ENCODE results near the gene PRKCQ. TPM values are rescaled to one million over a fixed set of nuclear protein-coding genes. Genes with fewer than 3 reads are reported as not detected.

PRKCQ gene
- total RNA-seq, 2 donors from 2014 or later = 0.41 to 0.42 TPM

DNA sequence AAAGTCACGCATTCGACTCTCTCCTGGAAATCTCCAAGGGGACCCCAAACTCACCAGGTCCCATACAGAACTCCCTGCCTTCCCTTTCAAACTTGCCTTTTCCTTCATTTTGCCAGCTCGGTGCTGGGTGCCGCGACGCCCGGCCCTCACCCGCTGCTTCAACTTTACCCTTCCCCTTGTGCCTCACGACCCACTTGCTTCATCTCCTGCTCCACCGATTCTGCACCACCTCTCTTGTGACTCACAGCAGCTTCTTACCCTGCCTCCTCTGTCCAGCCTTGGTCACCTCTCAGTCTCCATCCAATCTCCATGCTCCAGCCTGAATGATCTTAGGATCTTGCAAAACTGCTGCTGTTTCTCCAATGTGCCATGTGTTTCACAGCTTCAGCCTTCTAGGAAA is 59.9 kb downstream of the PRKCQ start:
- Histone ChIP-seq H3K9me3 (no peaks in the 10 kb centered on the region), H3K36me3 (no peaks in the 10 kb centered on the region), H3K27me3 (replicated peaks; ENCODE audit: insufficient read depth) (no peaks in the 10 kb centered on the region), H3K4me1 (ENCODE audit: control insufficient read depth in 1 of 2, low read depth in 2 of 2) (no peaks in the 10 kb centered on the region), H3K27ac (no peak overlapping the region), H3K4me3 (no peak overlapping the region)
- TF ChIP-seq, protein P1, sequence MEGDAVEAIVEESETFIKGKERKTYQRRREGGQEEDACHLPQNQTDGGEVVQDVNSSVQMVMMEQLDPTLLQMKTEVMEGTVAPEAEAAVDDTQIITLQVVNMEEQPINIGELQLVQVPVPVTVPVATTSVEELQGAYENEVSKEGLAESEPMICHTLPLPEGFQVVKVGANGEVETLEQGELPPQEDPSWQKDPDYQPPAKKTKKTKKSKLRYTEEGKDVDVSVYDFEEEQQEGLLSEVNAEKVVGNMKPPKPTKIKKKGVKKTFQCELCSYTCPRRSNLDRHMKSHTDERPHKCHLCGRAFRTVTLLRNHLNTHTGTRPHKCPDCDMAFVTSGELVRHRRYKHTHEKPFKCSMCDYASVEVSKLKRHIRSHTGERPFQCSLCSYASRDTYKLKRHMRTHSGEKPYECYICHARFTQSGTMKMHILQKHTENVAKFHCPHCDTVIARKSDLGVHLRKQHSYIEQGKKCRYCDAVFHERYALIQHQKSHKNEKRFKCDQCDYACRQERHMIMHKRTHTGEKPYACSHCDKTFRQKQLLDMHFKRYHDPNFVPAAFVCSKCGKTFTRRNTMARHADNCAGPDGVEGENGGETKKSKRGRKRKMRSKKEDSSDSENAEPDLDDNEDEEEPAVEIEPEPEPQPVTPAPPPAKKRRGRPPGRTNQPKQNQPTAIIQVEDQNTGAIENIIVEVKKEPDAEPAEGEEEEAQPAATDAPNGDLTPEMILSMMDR (IDR thresholded peaks at IDR 0.05) = no peak
- no peak for ATAC-seq (ENCODE audit: insufficient number of reproducible peaks, low FRiP score, low read depth)
- no peak for DNase-seq (ENCODE audit: low spot score)

DNA sequence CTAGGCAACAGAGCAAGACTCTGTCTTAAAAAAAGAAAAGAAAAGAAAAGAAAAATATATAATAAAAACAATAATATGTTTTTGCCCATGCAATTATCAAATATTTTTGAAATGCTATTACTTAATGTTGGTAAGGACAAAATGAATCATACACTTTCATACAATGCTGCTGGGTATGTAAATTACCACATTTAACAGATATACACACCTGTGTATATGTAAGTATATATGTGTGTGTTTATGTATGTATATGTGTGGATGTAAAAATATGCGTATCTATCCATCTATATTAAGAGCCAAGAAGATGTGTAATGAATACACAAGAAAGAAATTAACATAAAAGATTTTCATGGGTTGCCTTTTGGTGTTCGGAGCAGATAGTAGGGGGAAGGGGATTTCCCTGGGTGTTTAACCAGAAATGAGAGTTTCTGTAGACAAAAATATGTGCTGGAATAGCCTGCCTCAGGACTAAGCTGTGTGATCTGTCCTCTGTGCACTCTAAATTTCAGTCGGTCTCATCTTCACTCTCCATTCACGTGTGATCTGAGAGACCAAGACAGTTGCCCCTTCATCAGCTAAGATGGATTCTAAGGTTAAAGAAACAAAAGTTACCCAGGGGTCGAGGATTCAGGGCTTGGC is 61.2 kb downstream of the PRKCQ start:
- Histone ChIP-seq H3K9me3 (no peaks in the 10 kb centered on the region), H3K27ac (no peak overlapping the region), H3K4me1 (ENCODE audit: control insufficient read depth in 1 of 2, low read depth in 2 of 2) (no peaks in the 10 kb centered on the region), H3K27me3 (replicated peaks; ENCODE audit: insufficient read depth) (no peaks in the 10 kb centered on the region), H3K36me3 (no peaks in the 10 kb centered on the region), H3K4me3 (no peak overlapping the region)
- ATAC-seq (ENCODE audit: insufficient number of reproducible peaks, low FRiP score, low read depth) = no peak
- TF ChIP-seq, protein P1 (IDR thresholded peaks at IDR 0.05) = no peak
- no peak for DNase-seq (ENCODE audit: low spot score)

DNA sequence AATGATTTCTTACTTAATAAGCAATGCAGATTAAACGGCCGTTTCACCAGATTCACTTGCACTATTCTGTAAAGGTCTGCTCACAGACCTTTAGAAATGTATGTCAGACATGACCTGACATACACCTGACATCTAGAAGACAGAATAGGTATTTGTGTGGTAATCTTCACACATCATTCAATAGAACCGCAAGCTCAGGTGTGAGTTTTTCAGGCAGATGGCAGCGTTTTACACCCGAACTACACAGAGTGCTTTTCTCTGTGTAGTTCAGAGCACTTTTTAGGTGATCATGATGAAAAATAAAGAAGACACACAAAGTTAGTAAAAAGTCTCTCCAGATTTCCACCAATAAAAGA is 63.2 kb downstream of the PRKCQ start:
- Histone ChIP-seq H3K9me3 (no peaks in the 10 kb centered on the region), H3K36me3 (no peaks in the 10 kb centered on the region), H3K27me3 (replicated peaks; ENCODE audit: insufficient read depth) (no peaks in the 10 kb centered on the region), H3K4me3 (no peak overlapping the region), H3K27ac (no peak overlapping the region), H3K4me1 (ENCODE audit: control insufficient read depth in 1 of 2, low read depth in 2 of 2) (no peaks in the 10 kb centered on the region)
- ATAC-seq (ENCODE audit: insufficient number of reproducible peaks, low FRiP score, low read depth) = no peak
- no peak for DNase-seq (ENCODE audit: low spot score)
- TF ChIP-seq, protein P1 (IDR thresholded peaks at IDR 0.05) = no peak

DNA sequence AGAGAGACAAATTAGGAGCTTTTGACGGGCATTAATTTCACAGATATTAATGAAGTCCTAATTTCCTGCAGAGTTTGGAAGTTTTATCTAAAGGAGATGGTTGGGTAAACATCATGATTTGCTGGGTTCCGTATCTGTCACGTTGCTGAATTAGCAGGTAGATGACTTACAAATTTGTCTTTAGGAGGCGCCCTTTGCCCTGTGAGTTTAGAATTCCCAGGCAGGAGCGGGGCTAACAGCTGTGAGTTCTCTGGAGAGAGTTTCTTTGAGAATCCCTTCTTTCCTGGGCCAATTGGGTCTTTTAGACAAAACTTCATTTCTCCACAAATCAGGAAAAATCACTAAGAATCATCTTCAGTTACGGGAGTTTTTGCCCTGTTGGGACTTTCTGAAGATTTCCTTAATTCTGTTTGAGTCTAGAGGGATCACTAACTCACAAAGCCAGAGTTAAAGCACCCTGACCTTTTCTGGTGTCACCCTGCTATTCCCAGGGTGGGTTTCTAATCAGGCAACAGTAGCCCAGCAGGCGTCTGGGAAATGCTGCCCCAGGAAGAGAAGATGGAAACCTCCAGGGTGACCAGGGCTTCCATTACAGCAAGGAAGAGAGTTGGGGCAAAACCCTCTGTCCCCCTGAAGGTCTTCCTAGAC is 63.7 kb downstream of the PRKCQ start:
- ATAC-seq (ENCODE audit: insufficient number of reproducible peaks, low FRiP score, low read depth) = no peak
- Histone ChIP-seq H3K9me3 (no peaks in the 10 kb centered on the region), H3K27ac (no peak overlapping the region), H3K36me3 (no peaks in the 10 kb centered on the region), H3K4me3 (no peak overlapping the region), H3K4me1 (ENCODE audit: control insufficient read depth in 1 of 2, low read depth in 2 of 2) (no peaks in the 10 kb centered on the region), H3K27me3 (replicated peaks; ENCODE audit: insufficient read depth) (no peaks in the 10 kb centered on the region)
- no peak for DNase-seq (ENCODE audit: low spot score)
- TF ChIP-seq, protein P1 (IDR thresholded peaks at IDR 0.05) = no peak

DNA sequence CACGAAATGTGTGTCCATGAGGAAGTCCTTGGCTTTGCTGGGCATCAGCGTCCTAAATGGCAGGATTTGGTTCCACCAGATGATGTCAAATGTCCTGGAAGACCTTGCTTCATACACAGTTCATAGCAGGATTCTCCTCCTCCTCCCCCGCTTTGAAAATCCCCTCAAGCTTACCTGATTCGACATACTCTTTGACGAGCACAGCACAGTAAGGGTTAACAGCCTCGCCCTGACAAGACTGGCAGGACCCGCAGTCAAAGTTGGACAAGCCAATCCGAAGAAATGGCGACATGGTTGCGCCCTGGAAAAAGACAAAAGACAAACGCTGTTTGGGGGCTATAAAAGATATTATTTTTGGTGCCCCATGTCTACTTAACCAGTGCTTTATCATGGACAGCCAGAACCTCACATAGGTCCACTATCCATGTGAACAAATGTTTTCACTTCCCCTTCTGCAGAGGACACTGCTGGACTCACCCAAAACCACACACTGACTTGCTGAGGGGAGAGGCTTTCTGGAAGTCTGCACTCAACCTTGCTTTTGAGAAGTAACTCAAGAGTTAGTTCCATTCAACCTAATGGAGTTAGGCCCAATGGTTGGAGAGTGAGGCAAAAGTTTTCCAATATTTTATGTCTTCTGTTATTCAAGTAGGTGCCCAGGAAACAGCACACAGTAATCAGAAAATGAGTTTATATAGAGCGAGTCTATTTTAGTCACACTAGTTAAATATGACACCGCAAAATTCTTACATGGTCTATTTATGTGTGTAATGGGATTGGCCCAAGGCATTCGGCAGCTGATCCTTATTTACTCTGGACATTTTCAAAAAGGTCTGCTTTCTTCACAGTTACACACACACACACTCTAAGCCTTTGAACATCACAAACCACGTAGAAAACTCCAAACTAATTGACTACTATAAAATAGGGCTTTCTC is 65.0 kb downstream of the PRKCQ start:
- H3K4me3 ChIP-seq = no peak overlapping the region
- no peak for ATAC-seq (ENCODE audit: insufficient number of reproducible peaks, low FRiP score, low read depth)
- H3K4me1 ChIP-seq (ENCODE audit: control insufficient read depth in 1 of 2, low read depth in 2 of 2) = no peaks in the 10 kb centered on the region
- H3K36me3 ChIP-seq = no peaks in the 10 kb centered on the region
- TF ChIP-seq, protein P1 (IDR thresholded peaks at IDR 0.05) = no peak
- no peaks in the 10 kb centered on the region for H3K9me3 ChIP-seq
- no peak for DNase-seq (ENCODE audit: low spot score)
- no peak overlapping the region for H3K27ac ChIP-seq
- no peaks in the 10 kb centered on the region for H3K27me3 ChIP-seq (replicated peaks; ENCODE audit: insufficient read depth)
